GM12878 (cell line): Measurements from ENCODE around the gene DLG2. TPM values are rescaled to one million over a fixed set of nuclear protein-coding genes. Genes with fewer than 3 reads are reported as not detected.

Experiments used
- ATAC-seq: fragments of 200-7000 bp; cut with Tn5 transposase; 3 replicates; pipeline ENCODE4 v1.9.1; 2020; ENCODE audit warnings: mild to moderate bottlenecking, moderate library complexity
- BruUV-seq: library from RNA; stranded (reverse); fragments of 400-500 nt; replicated peaks from 2 replicates; lab custom pipeline; 2021; lab: Mats Ljungman, UMichigan
- CTCF ChIA-PET: fragments of 300-600 bp; sonication (Branson Sonifier 250); formaldehyde crosslinking; extraction: SDS; loops from one replicate; lab custom pipeline; 2021; ENCODE audit warnings: inconsistent platforms; lab: Yijun Ruan, JAX
- POLR2A ChIA-PET: fragments of 350-600 bp; formaldehyde crosslinking; extraction: SDS; loops from one replicate; lab custom pipeline; 2021; ENCODE audit warnings: inconsistent platforms; lab: Charles Lee
- RAD21 ChIA-PET: fragments of 300-600 bp; sonication (Branson Sonifier 250); formaldehyde crosslinking; loops from one replicate; lab custom pipeline; 2023; ENCODE audit warnings: antibody characterized with exemption; ENCODE audit not compliant: unreplicated experiment; lab: Charles Lee
- SMC1A ChIA-PET: fragments of 300-600 bp; sonication (Branson Sonifier 250); formaldehyde crosslinking; loops from one replicate; lab custom pipeline; 2023; ENCODE audit not compliant: unreplicated experiment, uncharacterized antibody; lab: Charles Lee
- DNase-seq: peaks from one replicate; pipeline ENCODE4 v3.0.0-alpha.2; 2011; ENCODE audit warnings: low read depth, low spot score
- FAIRE-seq: peaks from 3 replicates; lab custom pipeline; 2011; peaks lifted over from hg19 to GRCh38; lab: Jason Lieb, UNC
- H2AFZ ChIP-seq: 2 replicates; pipeline ENCODE4 v1.6.0; 2011; ENCODE audit warnings: low read depth, low read length, control low read depth; ENCODE audit not compliant: control insufficient read depth
- H3K27ac ChIP-seq: 2 replicates; pipeline ENCODE4 v1.5.1; 2011; ENCODE audit warnings: control low read depth; ENCODE audit not compliant: control insufficient read depth, insufficient read depth
- H3K27me3 ChIP-seq, 2 experiments: replicated peaks in 1 of 2; 2 replicates each; pipeline versions ENCODE4 v1.6.0 to v1.6.1; 2011; ENCODE audit warnings: low read length in 1 of 2; ENCODE audit not compliant: control insufficient read depth in 2 of 2, insufficient read depth in 2 of 2
- H3K36me3 ChIP-seq, 2 experiments: 2 replicates each; pipeline ENCODE4 v1.5.1; 2011; ENCODE audit warnings: low read length in 1 of 2; ENCODE audit not compliant: control insufficient read depth in 2 of 2, insufficient read depth in 2 of 2
- H3K4me1 ChIP-seq: 2 replicates; pipeline ENCODE4 v1.6.1; 2011; ENCODE audit warnings: mild to moderate bottlenecking, low read length, moderate library complexity, mixed read lengths; ENCODE audit not compliant: control insufficient read depth, insufficient read depth
- H3K4me2 ChIP-seq: 2 replicates; pipeline ENCODE4 v1.6.0; 2011; ENCODE audit warnings: control low read depth; ENCODE audit not compliant: control insufficient read depth, insufficient read depth
- H3K4me3 ChIP-seq: fragments of 200-600 bp; sonication (generic); 2 replicates; pipeline ENCODE4 v1.5.1; 2016
- H3K79me2 ChIP-seq: 2 replicates; pipeline ENCODE4 v1.6.0; 2011; ENCODE audit warnings: low read length; ENCODE audit not compliant: control insufficient read depth, insufficient read depth
- H3K9ac ChIP-seq: 2 replicates; pipeline ENCODE4 v1.8.0; 2011; ENCODE audit warnings: low read length, control low read depth, mixed read lengths; ENCODE audit not compliant: control insufficient read depth, insufficient read depth
- H3K9me3 ChIP-seq: replicated peaks from 3 replicates; pipeline ENCODE4 v1.5.1; 2011; ENCODE audit warnings: mild to moderate bottlenecking, low read length; ENCODE audit not compliant: control insufficient read depth, insufficient read depth
- H4K20me1 ChIP-seq: 2 replicates; pipeline ENCODE4 v1.6.0; 2011; ENCODE audit not compliant: control insufficient read depth, insufficient read depth
- BHLHE40 ChIP-seq, 2 experiments: fragments of 450-650 bp in 1 of 2; IDR thresholded peaks; 2 replicates each; pipeline ENCODE4 v1.6.1; 2011 to 2017; ENCODE audit warnings: low read depth in 2 of 2, borderline replicate concordance in 1 of 2, improper control_type of control experiment in 1 of 2, low read length in 1 of 2, mild to moderate bottlenecking in 1 of 2
- CREB1 ChIP-seq: IDR thresholded peaks from 2 replicates; pipeline ENCODE4 v1.6.1; 2012; ENCODE audit warnings: low read depth, mild to moderate bottlenecking, inconsistent platforms
- CREM ChIP-seq: IDR thresholded peaks from 2 replicates; pipeline ENCODE4 v1.6.1; 2014; ENCODE audit warnings: antibody characterized with exemption, low read depth
- RAD21 ChIP-seq: IDR thresholded peaks from 2 replicates; pipeline ENCODE4 v1.6.1; 2011; ENCODE audit warnings: mild to moderate bottlenecking, low read depth, low read length, moderate library complexity; ENCODE audit not compliant: insufficient read depth
- STAT3 ChIP-seq: IDR thresholded peaks from 2 replicates; pipeline ENCODE4 v1.6.1; 2011; ENCODE audit warnings: low read depth, low read length, improper control_type of control experiment
- WGBS: methylation state at CpG from one replicate; pipeline ENCODE4 v1.1.6; 2016; ENCODE audit warnings: low lambda C conversion rate; ENCODE audit not compliant: insufficient replicate concordance, insufficient coverage; ENCODE audit errors: missing lambda C conversion rate; 5-methylcytosine and 5-hydroxymethylcytosine counted together
- in situ Hi-C: fragments of 300-500 bp; cut with MboI; formaldehyde crosslinking; loops from 9 replicates; pipeline ENCODE4 v1.14.3; 2018; ENCODE audit warnings: mixed read lengths
- intact Hi-C: fragments of 100-400 bp; cut with micrococcal nuclease; formaldehyde crosslinking; loops from one replicate; pipeline ENCODE4 v1.14.2; 2022; ENCODE audit not compliant: unreplicated experiment
- polyA plus RNA-seq, 11 experiments: library from polyadenylated mRNA; depleted of rRNA in 4 of 11; unstranded in 6 of 11; stranded (reverse) in 5 of 11; fragments of >200 nt; fragmentation: Nextera tagmentation in 4 of 11; fragmentation: Illumina TruSeq in 1 of 11; extraction: Ambion mirVana in 4 of 11; extraction: Trizol in 1 of 11; gene quantifications; 1 replicate in 1 of 11; 2 replicates in 10 of 11; pipeline versions ENCODE4 v1.2.1 to v1.2.3, GENCODE V29; 2011 to 2016; ENCODE audit warnings: inconsistent platforms in 2 of 11, missing spikeins in 2 of 11, low read depth in 1 of 11
- total RNA-seq, 4 experiments: library from RNA; depleted of rRNA in 3 of 4; stranded (reverse); fragments of >200 nt in 3 of 4; fragmentation: Illumina TruSeq in 1 of 4; extraction: Trizol in 1 of 4; gene quantifications; 2 replicates each; pipeline versions ENCODE4 v1.2.1 to v1.2.3, GENCODE V29; 2013 to 2021
- TF ChIP-seq, protein P1 (sequence below), 3 experiments: IDR thresholded peaks in 2 of 3; conservative IDR thresholded peaks in 1 of 3; 2 replicates each; pipeline ENCODE4 v1.5.1; 2011; ENCODE audit warnings: low read depth in 3 of 3, low read length in 3 of 3, mild to moderate bottlenecking in 3 of 3, control low read depth in 2 of 3, moderate library complexity in 2 of 3, inconsistent platforms in 1 of 3, mixed read lengths in 1 of 3; ENCODE audit not compliant: control insufficient read depth in 2 of 3, insufficient read depth in 1 of 3; ENCODE audit errors: extremely low read depth in 1 of 3

The DLG2 gene
- total and polyA plus RNA-seq, 10 of the 15 experiments (the other 5 are each of a cell fraction or from before 2014, with no cell fraction given): 0.09 to 0.98 (median 0.35) TPM

DNA sequence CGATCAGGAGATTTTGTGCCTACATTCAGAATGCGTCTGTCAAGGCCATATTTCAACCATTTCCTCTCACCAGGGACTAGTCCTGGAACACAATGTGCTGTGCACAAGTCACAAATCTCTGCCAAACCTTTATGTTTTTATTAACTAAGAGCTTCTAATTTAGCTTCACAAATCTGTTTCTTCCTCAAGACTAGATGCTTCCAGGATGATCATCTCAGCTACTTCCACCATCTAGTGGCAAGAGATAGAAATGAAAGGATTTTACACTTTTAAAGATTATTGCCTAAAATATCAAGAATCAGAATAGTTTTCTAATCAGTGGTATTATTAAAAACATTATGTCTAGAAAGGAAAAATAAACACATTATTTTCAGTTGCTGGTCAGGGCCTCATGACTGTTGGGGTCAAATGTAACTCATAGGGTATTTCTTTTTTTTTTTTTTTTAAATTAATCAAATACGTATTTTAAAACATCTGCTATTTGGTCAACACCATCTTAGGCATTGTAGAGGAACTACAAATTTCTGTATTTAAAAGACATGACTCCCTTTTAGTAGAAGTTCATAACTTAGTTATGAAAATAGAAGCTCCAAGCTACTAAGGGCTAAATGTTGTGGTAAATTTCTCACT lies 1102.6 kb downstream of the DLG2 start:
- in situ Hi-C loops (no loop called here), intact Hi-C loops (loop anchor here (2.0 kb wide), 2 partner anchors 140 to 688 kb away; no protein-coding TSS in a partner anchor)
- FAIRE-seq (no peak), DNase-seq (no peak), ATAC-seq (no peak)
- no peaks in the 10 kb centered on the region for H3K4me1 ChIP-seq
- no peak overlapping the region for H3K27ac ChIP-seq
- ChIA-PET POLR2A (no interaction called here), RAD21 (interaction anchor here (1.1 to 1.5 kb wide), 3 partner anchors 35 to 688 kb away, joined by 3 to 5 read pairs (median 4); no protein-coding TSS in a partner anchor), SMC1A (interaction anchor here (0.7 to 1.1 kb wide), 3 partner anchors 695 to 701 kb away, joined by 3 read pairs; no protein-coding TSS in a partner anchor), CTCF (interaction anchor here (0.6 to 1.8 kb wide), 12 partner anchors 13 to 697 kb away, joined by 3 to 9 read pairs (median 3); no protein-coding TSS in a partner anchor)
- H3K9me3 ChIP-seq: no peaks in the 10 kb centered on the region
- H3K9ac ChIP-seq: no peak overlapping the region
- no TSS peak for BruUV-seq
- no peak overlapping the region for H3K4me3 ChIP-seq
- no peaks in the 10 kb centered on the region for H3K36me3 ChIP-seq
- TF ChIP-seq RAD21 (peak; percentile 54), CREM (no peak), STAT3 (no peak), BHLHE40 (IDR thresholded peaks at IDR 0.05; ENCODE audit: borderline replicate concordance in 1 of 2, low read depth in 2 of 2, low read length in 1 of 2) (no peak), CREB1 (no peak)
- TF ChIP-seq, protein P1, sequence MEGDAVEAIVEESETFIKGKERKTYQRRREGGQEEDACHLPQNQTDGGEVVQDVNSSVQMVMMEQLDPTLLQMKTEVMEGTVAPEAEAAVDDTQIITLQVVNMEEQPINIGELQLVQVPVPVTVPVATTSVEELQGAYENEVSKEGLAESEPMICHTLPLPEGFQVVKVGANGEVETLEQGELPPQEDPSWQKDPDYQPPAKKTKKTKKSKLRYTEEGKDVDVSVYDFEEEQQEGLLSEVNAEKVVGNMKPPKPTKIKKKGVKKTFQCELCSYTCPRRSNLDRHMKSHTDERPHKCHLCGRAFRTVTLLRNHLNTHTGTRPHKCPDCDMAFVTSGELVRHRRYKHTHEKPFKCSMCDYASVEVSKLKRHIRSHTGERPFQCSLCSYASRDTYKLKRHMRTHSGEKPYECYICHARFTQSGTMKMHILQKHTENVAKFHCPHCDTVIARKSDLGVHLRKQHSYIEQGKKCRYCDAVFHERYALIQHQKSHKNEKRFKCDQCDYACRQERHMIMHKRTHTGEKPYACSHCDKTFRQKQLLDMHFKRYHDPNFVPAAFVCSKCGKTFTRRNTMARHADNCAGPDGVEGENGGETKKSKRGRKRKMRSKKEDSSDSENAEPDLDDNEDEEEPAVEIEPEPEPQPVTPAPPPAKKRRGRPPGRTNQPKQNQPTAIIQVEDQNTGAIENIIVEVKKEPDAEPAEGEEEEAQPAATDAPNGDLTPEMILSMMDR (IDR thresholded peaks at IDR 0.05 in 2 of 3, conservative IDR thresholded peaks at IDR 0.05 in 1 of 3; ENCODE audit: control insufficient read depth in 2 of 3, extremely low read depth in 1 of 3, insufficient read depth in 1 of 3, low read depth in 3 of 3, low read length in 3 of 3): peak in 2 of 3 experiments; percentile 29 to 31; a peak in 3 of 6 replicates
- no peaks in the 10 kb centered on the region for H4K20me1 ChIP-seq
- H3K79me2 ChIP-seq: no peaks in the 10 kb centered on the region
- H3K4me2 ChIP-seq: no peak overlapping the region
- H3K27me3 ChIP-seq: no peaks in the 10 kb centered on the region
- no peak overlapping the region for H2AFZ ChIP-seq
- 44% methylated on average over 3 of the region's 3 CpGs for WGBS
